ENCODE measurements around the gene S100G. TPM values are rescaled to one million over a fixed set of nuclear protein-coding genes. Genes with fewer than 3 reads are reported as not detected.

The S100G gene
- polyA plus RNA-seq, 1 experiment = not detected

DNA sequence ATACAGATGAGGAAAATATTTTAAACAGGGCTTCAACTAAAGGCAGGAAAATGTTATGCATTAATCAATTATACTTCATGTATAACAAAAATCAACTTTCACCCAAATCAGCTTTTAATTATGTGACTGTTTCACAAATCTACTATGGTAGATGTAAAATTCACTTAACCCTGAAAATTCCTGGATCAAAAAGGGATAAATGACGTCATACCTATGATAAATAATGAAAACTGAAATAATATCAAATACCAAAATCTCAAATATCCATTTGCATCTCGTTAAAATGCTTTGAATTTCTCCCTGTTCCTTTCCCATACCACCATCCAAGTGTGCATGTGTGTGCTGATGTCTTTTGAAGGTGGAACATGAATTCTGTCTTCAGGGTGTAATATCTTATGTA is 11.5 kb downstream of the S100G start:
- TF ChIP-seq, protein P1, sequence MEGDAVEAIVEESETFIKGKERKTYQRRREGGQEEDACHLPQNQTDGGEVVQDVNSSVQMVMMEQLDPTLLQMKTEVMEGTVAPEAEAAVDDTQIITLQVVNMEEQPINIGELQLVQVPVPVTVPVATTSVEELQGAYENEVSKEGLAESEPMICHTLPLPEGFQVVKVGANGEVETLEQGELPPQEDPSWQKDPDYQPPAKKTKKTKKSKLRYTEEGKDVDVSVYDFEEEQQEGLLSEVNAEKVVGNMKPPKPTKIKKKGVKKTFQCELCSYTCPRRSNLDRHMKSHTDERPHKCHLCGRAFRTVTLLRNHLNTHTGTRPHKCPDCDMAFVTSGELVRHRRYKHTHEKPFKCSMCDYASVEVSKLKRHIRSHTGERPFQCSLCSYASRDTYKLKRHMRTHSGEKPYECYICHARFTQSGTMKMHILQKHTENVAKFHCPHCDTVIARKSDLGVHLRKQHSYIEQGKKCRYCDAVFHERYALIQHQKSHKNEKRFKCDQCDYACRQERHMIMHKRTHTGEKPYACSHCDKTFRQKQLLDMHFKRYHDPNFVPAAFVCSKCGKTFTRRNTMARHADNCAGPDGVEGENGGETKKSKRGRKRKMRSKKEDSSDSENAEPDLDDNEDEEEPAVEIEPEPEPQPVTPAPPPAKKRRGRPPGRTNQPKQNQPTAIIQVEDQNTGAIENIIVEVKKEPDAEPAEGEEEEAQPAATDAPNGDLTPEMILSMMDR (IDR thresholded peaks at IDR 0.05; ENCODE audit: insufficient read depth, low read depth, low read length) = no peak
- no peak for DNase-seq (ENCODE audit: low read depth)
- no peaks in the 10 kb centered on the region for H3K27me3 ChIP-seq (ENCODE audit: control insufficient read depth, insufficient read depth, low read length)
- ChIA-PET CTCF (no interaction called here), POLR2A (no interaction called here)
- no peak overlapping the region for H3K4me3 ChIP-seq (ENCODE audit: low read depth, low read length)
- no peaks in the 10 kb centered on the region; the same call in 1 of the 2 replicates for H3K36me3 ChIP-seq (ENCODE audit: control insufficient read depth, insufficient read depth, low read length)

DNA sequence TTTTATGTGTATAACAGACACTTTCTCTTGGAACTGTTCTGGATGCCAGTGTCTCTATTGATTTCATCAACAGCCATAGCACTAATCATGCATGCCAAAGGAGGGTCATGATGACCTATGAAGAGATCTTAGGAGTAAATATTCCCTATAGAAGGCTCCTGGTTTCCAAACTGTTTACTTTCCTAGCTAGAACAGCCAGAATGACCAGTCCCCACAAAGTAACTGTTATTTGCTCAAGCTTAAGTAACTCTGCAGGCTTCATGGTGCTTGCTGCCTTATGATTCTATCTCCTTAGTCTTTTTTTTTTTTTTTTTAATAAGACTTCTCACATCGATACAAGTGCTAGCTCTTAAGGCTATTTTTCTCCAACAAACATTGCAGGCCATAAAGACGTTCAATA is 12.4 kb downstream of the S100G start:
- TF ChIP-seq, protein P1 (IDR thresholded peaks at IDR 0.05; ENCODE audit: insufficient read depth, low read depth, low read length) = no peak
- Histone ChIP-seq H3K4me3 (ENCODE audit: low read depth, low read length) (no peak overlapping the region), H3K27me3 (ENCODE audit: control insufficient read depth, insufficient read depth, low read length) (no peaks in the 10 kb centered on the region), H3K36me3 (ENCODE audit: control insufficient read depth, insufficient read depth, low read length) (no peaks in the 10 kb centered on the region; the same call in 1 of the 2 replicates)
- ChIA-PET POLR2A (no interaction called here), CTCF (no interaction called here)
- no peak for DNase-seq (ENCODE audit: low read depth)

DNA sequence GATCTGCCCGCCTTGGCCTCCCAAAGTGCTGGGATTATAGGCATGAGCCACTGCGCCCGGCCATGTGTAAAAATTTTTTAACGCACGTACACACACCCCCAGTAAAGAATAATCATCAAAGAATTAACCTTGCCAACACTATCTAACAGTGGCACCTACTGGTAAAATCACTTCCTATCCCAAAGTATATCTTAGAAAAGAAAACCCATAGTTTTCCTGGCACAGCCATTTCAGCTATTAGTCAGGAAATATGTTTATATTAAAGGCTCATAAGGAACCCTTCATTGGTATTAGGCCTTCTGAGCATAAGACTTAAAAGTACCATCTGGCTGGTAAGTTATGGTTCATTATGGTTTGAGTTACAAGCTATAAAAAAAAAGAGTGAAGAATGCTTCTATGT is 14.1 kb downstream of the S100G start:
- DNase-seq (ENCODE audit: low read depth) = no peak
- TF ChIP-seq, protein P1 (IDR thresholded peaks at IDR 0.05; ENCODE audit: insufficient read depth, low read depth, low read length) = peak; percentile 15; the same call in 1 of the 2 replicates
- H3K36me3 ChIP-seq (ENCODE audit: control insufficient read depth, insufficient read depth, low read length) = no peaks in the 10 kb centered on the region; the same call in 1 of the 2 replicates
- ChIA-PET CTCF (interaction anchor here (0.8 to 1.4 kb wide), 2 partner anchors 227 to 541 kb away, joined by 3 read pairs; partner anchors contain the start of gene GRPR), POLR2A (no interaction called here)
- H3K4me3 ChIP-seq (ENCODE audit: low read depth, low read length) = no peak overlapping the region
- H3K27me3 ChIP-seq (ENCODE audit: control insufficient read depth, insufficient read depth, low read length) = no peaks in the 10 kb centered on the region

DNA sequence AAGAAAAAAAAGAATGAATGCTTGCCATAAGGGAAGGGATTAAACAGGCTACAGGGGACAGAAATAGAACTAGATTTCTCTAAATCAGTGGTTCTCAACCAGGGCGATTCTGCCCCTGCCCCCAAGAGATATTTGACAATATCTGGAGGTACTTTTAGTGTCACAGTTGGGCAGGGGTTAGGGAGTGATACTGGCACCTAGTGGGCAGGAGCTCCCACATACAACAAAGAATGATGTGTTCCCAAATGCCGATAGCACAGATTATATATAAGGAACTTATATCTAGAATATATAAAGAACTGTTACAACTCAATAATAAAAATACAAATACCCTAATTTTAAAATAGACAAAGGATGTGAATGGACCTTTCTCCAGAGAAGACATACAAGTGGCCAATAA is 14.7 kb downstream of the S100G start:
- TF ChIP-seq, protein P1 (IDR thresholded peaks at IDR 0.05; ENCODE audit: insufficient read depth, low read depth, low read length) = 0 out of 2 replicates have a peak, but pooled peaks have one; percentile 7
- POLR2A ChIA-PET = no interaction called here

DNA sequence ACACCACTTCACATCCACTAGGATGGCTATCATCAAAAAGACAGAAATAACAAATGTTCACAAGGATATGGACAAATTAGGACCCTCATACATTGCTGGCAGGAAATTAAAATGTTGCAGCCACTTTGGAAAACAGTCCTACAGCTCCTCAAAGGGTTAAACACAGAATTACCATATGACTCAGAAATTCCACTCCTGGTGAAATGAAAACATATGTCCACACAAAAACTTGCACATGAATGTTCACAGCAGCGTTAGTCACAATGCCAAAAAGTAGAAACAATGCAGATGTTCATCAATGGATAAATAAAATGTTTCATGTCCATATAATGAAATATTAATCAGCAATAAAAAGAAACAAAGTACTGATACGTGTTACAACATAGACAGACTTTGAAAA is 15.1 kb downstream of the S100G start:
- ChIA-PET POLR2A (no interaction called here), CTCF (no interaction called here)
- DNase-seq (ENCODE audit: low read depth) = no peak
- Histone ChIP-seq H3K36me3 (ENCODE audit: control insufficient read depth, insufficient read depth, low read length) (no peaks in the 10 kb centered on the region), H3K27me3 (ENCODE audit: control insufficient read depth, insufficient read depth, low read length) (no peaks in the 10 kb centered on the region), H3K4me3 (ENCODE audit: low read depth, low read length) (no peak overlapping the region)
- TF ChIP-seq, protein P1 (IDR thresholded peaks at IDR 0.05; ENCODE audit: insufficient read depth, low read depth, low read length) = no peak

More for the DNA sequence above, 14.7 kb downstream of the S100G start:
- CTCF ChIA-PET = interaction anchor here (0.8 kb wide), 1 partner anchor 228 kb away, joined by 3 read pairs; no protein-coding TSS in a partner anchor
- no peak overlapping the region for H3K4me3 ChIP-seq (ENCODE audit: low read depth, low read length)
- H3K36me3 ChIP-seq (ENCODE audit: control insufficient read depth, insufficient read depth, low read length) = no peaks in the 10 kb centered on the region
- DNase-seq (ENCODE audit: low read depth) = no peak
- no peaks in the 10 kb centered on the region for H3K27me3 ChIP-seq (ENCODE audit: control insufficient read depth, insufficient read depth, low read length)
